PFSK-1 (cell line): ENCODE measurements around the gene CEP104.

ENCODE experiments used
- FOXP2 ChIP-seq: optimal IDR thresholded peaks from 2 replicates; pipeline ENCODE3; 2011; ENCODE audit warnings: borderline replicate concordance, control low read depth, inconsistent platforms; ENCODE audit not compliant: insufficient read depth; ENCODE audit errors: extremely low read length, extremely low read depth
- POLR2AphosphoS5 ChIP-seq: IDR thresholded peaks from 2 replicates; pipeline ENCODE4 v1.6.1; 2012; ENCODE audit warnings: low read depth, mild to moderate bottlenecking, control low read depth, low read length, moderate library complexity
- REST ChIP-seq, 2 experiments: IDR thresholded peaks; 2 replicates each; pipeline versions ENCODE4 v1.6.1 to v1.8.0; 2011 to 2012; ENCODE audit warnings: low read depth in 2 of 2, low read length in 2 of 2, control low read depth in 1 of 2, inconsistent platforms in 1 of 2, mild to moderate bottlenecking in 1 of 2, moderate library complexity in 1 of 2; ENCODE audit not compliant: insufficient read depth in 1 of 2
- SIN3A ChIP-seq: IDR thresholded peaks from 2 replicates; pipeline ENCODE4 v1.6.1; 2012; ENCODE audit warnings: mild to moderate bottlenecking, low read length, moderate library complexity, borderline replicate concordance; ENCODE audit not compliant: insufficient read depth
- TAF1 ChIP-seq: IDR thresholded peaks from 2 replicates; pipeline ENCODE4 v1.6.1; 2012; ENCODE audit warnings: low read length, control low read depth, borderline replicate concordance; ENCODE audit not compliant: insufficient read depth

The CEP104 gene

GRCh38 chr1:3775490-3776230 lies 81.4 kb downstream of the CEP104 start:
- TF ChIP-seq FOXP2 (no peak), POLR2AphosphoS5 (no peak), TAF1 (no peak), SIN3A (no peak)

GRCh38 chr1:3774946-3775489 lies 82.0 kb downstream of the CEP104 start:
- no peak for TF ChIP-seq TAF1
- TF ChIP-seq FOXP2, result no peak
- no peak for TF ChIP-seq REST (IDR thresholded peaks at IDR 0.05; ENCODE audit: insufficient read depth in 1 of 2, low read depth in 2 of 2, low read length in 2 of 2)
- no peak for TF ChIP-seq SIN3A
- no peak for TF ChIP-seq POLR2AphosphoS5

GRCh38 chr1:3774276-3774945 lies 82.6 kb downstream of the CEP104 start:
- no peak for TF ChIP-seq POLR2AphosphoS5
- TF ChIP-seq TAF1, result no peak
- TF ChIP-seq FOXP2, result no peak
- TF ChIP-seq SIN3A, result no peak

GRCh38 chr1:3773572-3774275 lies 83.3 kb downstream of the CEP104 start:
- TF ChIP-seq TAF1 (no peak), REST (IDR thresholded peaks at IDR 0.05; ENCODE audit: insufficient read depth in 1 of 2, low read depth in 2 of 2, low read length in 2 of 2) (no peak), POLR2AphosphoS5 (no peak), FOXP2 (no peak), SIN3A (no peak)

- TF ChIP-seq POLR2AphosphoS5 (no peak), REST (IDR thresholded peaks at IDR 0.05; ENCODE audit: insufficient read depth in 1 of 2, low read depth in 2 of 2, low read length in 2 of 2) (no peak), FOXP2 (no peak), TAF1 (no peak), SIN3A (no peak)
Observed at GRCh38 chr1:3772715-3773571, 84.1 kb downstream of the CEP104 start, which contains the start of gene SMIM1. SMIM1 (plus strand) TSS chr1:3772749; CDS start chr1:3775374, 2,625 bp downstream.
